Midbrain (tissue), 1 donor: ENCODE data around the gene MIB1.
A peak's percentile ranks its signal among the peaks of the same experiment; 100 is the strongest.

ENCODE experiments used
- DNase-seq: peaks from one replicate; lab custom pipeline; 2025; lab: John Stamatoyannopoulos, UW

MIB1 gene

DNA sequence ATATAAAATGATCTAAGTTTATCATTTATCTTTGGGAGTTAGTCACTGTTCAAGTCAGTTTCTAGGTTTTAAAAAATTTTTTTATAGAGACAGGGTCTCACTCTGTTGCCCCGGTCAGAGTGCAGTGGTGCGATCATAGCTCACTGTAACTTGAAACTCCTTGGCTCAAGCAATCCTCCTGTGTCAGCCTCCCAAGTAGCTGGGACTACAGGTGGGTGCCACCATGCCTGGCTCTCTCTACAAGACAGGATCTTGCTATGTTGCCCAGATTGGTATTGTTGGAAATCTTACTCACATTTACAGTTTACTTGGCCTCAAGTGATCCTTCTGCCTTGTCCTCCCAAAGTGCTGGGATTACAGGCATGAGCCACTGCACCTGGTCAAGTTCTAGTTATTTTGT is 74.5 kb downstream of the MIB1 start:
- DNase-seq: no peak

DNA sequence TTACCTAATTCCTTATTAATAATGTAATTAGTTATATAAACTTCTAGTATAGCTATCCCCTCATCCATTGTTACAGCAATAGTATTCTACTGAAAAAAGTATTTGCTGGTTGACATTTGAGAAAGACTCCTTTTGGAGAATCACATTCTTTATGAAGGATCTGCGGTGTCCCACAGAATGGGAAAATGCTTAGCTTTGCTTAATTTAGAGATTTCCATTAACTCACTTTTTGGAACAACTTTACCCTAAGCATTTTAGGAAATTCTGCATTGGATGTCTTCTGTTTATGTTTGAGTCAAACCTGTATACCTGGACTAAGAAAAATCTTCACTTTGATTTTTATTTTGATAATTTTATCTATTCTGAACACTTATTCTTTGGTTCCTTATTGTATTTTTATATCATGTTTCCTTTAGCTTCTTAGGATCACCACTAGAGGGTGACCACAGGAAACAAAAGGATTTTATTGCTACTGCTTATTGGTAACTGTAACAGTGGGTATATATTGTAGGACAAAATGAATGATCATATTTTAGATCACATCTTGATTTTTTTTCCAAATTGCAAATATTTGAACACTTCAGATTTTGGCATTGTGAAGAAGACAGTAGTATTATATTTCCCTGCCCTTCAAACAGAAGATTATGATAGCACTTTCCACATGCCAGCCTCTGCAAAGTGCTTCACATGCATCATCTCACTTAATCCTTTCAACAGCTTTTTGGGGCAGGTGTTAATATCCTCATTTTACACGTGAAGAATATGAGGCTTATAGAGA is 79.6 kb downstream of the MIB1 start:
- DNase-seq: no peak

DNA sequence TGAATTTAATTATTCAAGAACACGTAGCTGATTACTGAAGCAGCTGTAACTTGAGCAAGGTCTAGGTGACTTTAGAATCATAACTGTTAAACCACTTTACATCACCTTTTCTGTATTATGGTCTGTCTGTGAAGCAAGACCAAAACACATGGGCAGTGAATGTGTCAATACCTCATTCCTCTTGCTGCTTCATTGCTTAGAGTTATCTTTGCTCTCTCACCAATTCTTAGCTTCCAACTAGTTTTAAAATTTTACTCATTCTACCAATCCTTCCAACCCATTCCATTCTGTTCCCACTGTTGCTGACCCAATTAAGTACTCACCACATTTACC is 80.2 kb downstream of the MIB1 start:
- no peak for DNase-seq

DNA sequence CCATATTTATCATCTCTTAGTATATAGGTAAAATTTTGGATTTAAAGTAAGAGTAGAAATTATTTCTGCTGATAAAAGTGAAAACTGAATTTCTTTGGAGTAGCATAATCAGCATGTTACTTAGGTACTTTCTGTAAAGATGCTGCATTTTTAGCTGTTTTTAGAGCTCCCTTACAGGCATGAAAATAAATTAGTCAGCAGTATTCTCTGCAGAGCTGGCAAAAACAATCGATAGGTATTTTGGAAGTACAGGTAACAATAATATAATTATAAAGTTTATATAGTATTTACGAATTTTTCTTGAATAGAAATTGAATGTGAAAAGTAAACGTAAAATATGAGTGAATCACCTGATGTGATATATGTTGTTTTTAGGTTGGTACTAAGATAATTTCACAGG is 83.3 kb downstream of the MIB1 start:
- DNase-seq: no peak

DNA sequence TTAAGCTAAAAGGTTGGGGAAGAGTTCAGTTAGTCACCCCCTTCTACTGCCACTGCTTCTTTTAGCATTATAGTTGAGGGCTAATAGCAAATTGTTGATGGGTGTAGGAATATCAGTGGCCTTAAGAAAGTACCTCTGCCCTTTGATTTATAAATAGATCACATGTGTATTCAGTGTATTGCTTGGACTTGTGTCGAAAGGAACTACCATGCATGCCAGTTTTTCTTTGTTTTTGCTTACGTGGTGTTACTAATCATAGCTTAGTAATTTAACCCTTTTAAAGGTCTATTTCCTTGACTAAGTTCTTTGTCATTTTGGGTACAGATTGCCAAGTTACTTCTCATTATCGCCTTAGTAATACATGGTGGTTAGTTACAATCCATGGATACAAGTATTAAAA is 85.6 kb downstream of the MIB1 start:
- DNase-seq: no peak

DNA sequence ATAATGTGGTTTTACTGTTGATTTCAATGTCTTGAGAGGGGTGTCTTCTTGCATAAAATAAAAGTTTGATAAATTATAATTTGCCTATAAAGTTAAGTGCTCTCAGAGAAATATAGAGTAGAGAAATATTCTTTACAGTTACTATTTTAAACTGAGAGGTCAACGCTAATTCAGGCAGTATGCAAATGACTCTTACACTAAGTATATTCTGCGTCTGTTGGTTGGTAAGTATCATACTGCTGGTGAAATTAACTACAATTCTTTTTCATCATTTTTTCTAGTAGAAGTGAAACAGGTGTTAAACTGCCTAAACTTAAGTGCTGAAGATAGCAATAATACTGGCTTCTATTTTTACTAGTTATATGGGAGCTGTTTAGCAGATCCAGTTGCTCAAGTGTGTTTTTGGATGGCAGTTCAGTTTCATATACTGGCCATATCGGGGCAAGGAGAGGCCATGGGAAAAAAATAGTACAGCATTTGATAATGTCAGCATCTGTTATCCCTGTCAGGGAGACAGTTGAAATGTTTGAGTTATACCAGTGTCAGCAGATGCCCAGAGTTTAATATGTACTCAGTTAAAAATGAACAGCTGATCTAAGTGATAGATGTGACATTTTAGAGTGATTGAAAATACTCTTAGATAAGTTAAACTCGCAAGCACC is 86.2 kb downstream of the MIB1 start:
- DNase-seq: no peak

DNA sequence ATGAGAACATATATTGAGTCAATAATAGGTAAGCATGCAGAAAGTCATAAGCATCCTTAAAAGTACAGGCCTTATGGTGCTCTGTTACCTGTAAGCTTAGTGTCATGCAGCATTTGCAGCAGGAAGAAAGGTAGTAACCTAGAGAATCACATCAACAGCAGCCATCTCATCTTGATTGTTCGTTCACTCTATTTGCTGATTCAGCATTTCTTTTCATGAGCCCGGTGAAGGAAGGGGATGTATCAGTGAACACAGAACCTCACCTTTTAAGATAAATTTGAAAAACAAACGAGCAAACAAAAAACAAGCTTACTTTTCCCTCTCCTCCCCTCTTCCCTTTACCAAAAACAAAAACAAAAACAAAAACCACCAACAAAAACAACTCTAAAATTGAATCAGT is 89.9 kb downstream of the MIB1 start:
- DNase-seq: no peak

DNA sequence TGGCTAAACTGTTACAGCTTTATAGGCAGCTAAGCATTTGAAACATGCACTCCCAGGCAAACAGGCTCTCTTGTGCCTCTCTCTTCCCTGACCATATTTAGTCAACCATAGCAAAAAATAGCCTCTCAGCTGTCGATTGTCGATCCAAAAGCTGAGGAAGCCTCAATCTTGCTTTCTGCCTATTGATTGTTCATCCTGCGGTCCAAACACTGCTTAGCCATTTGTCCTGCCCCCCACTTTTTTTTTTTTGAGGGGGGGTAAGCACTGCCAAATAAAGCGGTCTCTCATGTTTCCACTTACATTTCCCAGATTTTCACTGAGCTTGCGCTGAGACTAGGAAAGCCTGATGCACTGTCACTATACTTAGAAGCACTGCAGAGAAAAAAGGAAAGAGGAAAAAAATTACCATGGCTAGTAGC is 90.8 kb downstream of the MIB1 start:
- no peak for DNase-seq

DNA sequence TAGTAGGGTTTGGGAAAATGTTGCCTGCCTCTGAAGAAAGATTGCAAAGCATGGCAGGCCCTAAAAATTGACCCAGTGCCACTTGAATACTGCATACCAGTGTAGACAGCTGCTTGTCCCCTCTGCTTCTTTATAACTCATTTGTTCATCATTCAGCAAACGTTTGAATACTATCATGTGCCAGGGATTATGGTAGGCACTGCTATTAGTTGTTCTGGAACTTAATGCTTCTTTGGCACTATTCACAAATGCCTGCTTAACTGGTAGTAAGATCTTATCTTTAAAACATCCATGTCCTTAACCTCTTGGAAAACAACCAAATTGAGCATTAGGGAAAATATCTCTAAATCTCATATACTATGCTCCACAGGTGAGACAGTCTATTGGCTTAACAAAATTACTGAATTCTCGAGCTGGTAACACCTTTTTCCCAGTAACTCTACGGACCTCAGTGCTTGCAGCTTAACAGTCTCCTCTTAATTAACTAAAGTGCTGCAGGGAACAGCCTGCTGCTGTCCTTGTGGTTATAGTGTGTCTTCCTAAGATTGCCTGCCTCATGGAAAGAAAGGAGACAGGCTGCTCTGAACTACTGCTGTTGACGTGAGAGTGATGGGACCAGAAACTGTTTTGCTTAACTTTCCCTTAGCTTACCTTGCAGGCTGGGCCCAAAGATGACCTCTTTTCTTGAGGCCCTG is 93.2 kb downstream of the MIB1 start:
- no peak for DNase-seq

DNA sequence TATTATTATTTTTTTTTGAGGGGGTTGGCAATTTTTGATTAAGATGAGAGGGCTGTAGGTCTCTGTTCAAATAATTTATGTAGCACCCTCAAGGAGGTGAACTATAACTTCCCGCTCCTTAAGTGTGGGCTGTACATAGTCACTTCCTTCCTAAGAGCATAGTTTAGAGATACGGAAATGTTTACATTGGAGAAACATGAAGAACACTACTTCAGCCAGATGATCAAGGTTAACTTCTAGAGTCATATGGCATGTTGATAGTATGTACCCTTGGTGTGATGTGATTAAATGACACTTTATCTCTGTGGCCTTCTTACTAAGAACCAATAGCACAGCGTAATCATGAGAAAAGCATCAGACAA is 93.7 kb downstream of the MIB1 start:
- DNase-seq: no peak

DNA sequence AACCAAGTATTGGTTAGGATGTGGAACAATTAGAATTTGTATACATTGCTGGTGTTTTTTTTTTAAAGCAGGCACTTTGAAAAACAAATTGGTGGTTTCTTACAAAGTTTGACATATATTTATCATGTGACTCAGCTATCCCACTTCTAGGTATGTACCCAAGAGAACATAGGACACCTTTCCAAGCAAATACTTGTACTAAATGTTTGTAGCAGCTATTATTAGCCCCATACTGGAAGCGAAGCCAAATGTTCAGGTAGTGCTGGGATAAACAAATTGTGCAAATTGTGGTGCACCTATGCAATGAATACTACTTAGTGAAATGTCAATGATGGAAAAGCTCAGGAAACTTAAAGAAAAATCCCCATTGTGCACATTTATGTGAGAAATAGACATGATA is 101.0 kb downstream of the MIB1 start:
- no peak for DNase-seq

DNA sequence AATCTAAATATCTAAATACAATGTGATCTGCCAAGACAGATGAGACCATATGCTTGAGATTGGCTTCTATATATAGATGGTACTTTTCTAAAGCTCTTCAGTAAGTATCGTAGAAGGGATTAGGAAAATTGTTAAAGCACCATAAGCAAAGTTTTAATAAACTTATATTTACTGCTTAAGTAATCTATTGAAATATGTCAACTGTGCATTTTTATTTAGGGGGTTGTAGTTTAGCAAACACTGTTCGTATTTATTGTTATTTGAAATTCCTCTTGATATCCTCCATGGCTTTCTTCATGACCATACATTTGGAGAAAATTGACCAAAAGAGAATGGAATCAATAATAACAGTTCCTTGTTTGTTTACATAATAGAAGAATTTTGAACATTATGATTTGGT is 102.7 kb downstream of the MIB1 start:
- no peak for DNase-seq

DNA sequence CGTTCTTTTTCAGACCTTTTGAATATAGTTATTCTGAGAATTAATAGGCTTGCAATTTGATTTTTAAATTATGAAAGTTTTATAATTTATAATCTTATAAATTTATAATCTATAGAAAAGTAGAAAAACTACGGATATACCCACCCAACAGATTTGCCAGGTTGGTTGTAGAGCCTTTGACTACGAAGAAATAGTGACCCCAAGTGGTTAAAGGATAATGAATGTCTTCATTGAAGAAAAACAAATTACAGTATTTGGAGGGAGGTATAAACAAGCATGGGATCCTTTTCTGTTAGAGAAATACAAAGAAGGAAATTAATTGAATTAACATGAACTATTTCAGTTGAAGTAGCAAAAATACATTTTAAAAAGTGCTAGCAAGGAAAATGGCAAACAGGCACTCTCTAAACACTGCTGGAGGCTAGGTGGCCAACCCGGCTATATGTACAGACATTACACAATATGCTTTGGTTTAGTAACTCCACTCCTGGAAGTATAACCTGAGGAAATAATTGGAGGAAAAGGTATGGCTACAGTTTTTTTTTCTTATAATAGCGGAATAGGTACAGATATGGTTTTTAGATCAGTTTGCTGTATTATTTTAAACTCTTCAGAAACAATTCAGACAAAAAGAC is 110.9 kb downstream of the MIB1 start:
- DNase-seq: peak; percentile 37

DNA sequence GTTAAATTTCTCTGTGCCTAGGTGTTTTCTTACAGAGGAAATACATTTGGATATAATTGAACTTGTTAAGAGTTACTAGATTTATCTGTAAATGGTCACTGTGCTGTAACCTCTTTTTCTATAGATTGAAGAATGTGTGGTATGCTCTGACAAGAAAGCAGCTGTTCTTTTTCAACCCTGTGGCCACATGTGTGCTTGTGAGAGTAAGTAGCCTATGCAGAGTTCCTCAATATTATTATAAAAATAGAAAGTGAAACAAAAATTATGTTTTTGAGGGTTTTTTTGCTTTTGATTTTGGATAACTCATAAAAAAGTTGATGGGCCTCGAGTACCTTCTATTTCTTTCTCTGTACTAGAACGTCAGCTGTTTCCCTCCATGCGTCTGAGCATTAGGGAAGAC is 112.4 kb downstream of the MIB1 start:
- no peak for DNase-seq

DNA sequence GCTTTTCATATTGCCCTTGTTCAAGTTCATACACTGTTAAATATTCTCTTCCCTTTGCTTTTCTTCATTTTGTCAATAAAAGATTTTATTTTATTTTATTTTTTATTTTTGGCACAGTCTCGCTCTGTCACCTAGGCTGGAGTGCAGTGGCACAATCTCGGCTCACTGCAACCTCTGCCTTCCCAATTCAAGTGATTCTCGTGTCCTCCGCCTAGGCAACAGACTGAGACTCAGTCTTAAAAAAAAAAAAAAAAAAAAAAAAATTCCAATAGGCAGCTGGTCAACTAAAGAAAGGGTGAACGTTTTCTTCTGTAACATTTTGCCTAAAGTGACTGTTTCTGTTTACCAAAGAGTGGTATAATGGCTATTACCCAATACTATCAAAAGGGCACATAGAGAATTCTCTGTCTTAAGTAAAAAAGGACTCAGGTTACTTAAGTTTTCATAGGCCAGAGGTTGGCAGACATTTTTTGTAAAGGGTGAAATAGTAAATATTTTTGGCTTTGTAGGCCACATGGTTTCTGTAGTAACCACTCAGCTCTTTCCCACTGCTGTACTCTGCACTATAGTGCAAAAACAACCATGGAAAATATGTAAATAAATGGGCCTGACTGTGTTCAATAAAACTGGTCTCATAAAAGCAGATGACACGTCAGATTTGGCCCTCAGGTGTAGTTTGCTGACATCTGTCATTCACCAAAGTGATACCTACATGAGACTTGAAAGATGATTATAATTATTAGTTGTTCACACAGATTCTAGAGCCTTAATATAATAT is 113.4 kb downstream of the MIB1 start:
- no peak for DNase-seq

DNA sequence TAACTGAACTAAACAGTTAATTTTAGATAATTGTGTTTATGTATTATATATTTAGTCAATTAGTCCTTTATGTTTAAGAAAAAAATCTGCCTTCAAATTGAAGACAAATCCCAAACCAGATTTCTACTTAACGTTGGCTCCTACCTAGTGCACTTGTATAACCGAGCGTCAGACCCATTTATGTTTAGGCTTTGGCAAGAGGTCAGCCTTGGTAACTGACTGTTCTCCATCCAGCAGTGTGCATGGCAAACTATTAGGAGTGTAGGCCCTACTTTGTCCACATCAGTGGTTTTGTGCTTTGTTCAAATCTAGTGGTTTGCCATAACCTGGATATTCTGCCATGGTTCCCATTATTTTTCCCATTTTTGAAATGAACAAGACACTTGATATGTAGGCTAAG is 114.8 kb downstream of the MIB1 start:
- DNase-seq: no peak

DNA sequence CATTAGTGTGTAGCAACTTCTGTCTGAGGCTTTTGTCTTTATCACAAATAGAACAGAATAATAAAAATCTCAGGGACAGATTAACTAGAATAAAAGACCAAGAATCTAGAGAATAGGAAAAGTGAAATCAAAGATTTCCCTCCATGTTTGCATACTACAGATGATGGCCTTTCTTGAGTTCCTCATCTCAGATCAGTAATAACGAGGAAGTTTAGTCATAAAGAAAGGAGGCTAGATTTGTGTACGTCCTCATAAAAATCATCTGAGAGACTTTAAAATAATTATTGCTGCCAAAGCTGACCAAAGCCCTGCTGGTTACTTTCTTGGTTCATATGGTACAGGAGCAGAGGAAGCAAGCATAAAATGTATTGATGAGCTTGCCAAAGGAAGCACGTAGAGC is 117.3 kb downstream of the MIB1 start:
- no peak for DNase-seq

DNA sequence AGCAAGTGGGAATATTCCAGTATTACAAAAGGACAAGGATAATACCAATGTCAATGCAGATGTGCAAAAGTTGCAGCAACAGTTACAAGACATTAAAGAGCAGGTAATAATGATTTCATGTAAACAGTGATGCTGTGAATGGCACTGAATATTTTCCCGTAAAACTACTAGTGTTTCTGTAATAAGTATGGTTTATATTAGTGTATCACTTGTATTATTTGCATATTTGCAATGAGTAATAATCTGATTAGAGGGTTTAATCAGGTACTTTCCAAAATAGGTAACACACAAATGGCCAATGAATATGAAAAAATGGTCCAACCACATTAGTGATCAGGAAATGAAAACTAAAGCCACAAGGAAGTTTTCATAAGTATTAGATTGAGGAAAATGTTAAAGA is 118.0 kb downstream of the MIB1 start:
- no peak for DNase-seq

DNA sequence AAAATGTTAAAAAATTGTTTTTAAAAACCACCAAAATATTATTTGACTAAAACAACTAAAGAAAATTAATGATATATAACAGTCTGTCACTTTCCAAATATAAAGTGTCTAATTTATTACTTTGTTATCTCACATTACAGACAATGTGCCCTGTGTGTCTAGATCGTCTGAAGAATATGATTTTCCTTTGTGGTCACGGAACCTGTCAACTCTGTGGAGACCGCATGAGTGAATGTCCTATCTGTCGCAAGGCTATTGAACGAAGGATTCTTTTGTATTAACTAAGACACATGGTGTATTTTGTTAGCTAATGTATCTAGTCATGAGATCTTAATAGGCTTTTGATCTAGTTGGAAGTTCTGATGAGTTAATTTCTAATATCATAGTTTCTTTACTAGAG is 123.8 kb downstream of the MIB1 start:
- no peak for DNase-seq

DNA sequence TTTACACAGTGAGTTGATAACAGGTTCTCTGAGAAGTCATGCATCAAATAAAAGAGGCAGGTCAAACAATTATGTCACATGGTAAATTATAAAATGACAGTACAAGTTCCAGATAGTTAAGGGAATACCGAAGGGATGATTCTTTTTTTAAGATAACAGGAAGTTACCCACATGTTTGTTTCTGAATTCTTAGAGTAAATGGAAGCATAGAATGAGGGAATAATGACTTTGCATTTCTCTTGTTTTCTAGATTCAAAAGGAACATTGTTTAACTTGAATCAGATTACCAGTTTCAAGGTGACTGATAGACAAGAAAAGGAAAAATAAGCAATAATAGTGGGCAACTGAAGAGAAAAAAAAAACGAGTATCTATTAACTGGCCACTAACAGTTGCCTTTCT is 124.5 kb downstream of the MIB1 start:
- DNase-seq: no peak

DNA sequence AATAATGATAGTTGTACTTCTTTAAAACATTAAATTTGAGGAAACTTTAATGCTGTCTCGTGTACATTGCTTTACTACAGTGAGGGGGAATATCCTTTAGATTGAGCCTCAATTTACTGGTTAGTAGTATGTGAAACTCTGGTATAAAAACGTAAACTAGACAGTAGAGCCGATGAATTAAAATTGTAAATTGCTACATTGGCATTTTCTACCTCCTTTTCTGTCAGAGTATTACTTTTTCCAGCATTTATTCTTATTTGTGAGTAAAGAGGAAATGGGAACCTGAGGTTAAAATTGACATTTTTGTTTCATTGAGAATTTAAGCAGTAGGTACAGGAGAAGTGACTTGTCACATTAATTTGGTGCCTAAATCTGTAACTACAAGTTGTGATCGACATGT is 128.2 kb downstream of the MIB1 start:
- no peak for DNase-seq

DNA sequence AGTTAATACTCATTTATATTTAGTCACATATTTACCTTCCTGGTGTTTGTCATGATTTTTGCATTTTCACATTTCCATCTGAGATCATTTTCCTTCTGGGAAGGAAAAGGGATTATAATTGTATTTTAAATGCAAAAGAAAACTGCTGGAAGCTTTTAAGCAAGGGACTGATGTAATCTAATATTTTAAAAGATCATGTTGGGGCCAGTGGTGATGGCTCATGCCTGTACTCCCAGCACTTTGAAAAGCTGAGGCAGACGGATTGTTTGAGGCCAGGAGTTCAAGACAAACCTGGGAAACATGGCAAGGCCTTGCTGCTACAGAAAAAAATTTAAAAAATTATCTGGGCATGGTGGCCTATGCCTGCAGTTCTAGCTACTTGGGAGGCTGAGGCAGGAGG is 149.0 kb downstream of the MIB1 start:
- no peak for DNase-seq
